Measurements from ENCODE around the gene IL18BP. TPM values are rescaled to one million over a fixed set of nuclear protein-coding genes. Genes with fewer than 3 reads are reported as not detected.

Gene IL18BP
- total and polyA plus RNA-seq, 9 of the 15 experiments (the other 6 are each of a cell fraction or from before 2014, with no cell fraction given), result 0.34 to 9.4 (median 3.2) TPM

- no peak for TF ChIP-seq TCF3 (CRISPR knock-in tag; IDR thresholded peaks at IDR 0.05)
- no peak for TF ChIP-seq ZNF609 (CRISPR knock-in tag; IDR thresholded peaks at IDR 0.05; ENCODE audit: borderline replicate concordance)
- TF ChIP-seq IFI16 (CRISPR knock-in tag; IDR thresholded peaks at IDR 0.05), result no peak
- TF ChIP-seq ZEB2 (IDR thresholded peaks at IDR 0.05), result no peak
- TF ChIP-seq CTCFL (IDR thresholded peaks at IDR 0.05; ENCODE audit: borderline replicate concordance, insufficient read depth, low read depth, low read length, poor library complexity, severe bottlenecking), result no peak
- TF ChIP-seq GTF2F1 (IDR thresholded peaks at IDR 0.05; ENCODE audit: low read depth, low read length), result no peak
Measured at GRCh38 chr11:72018171-72018570, 19.5 kb downstream of the IL18BP start (continued).
